Measurements from ENCODE around the gene KCNK2. TPM values are rescaled to one million over a fixed set of nuclear protein-coding genes. Genes with fewer than 3 reads are reported as not detected.
A peak's percentile ranks its signal among the peaks of the same experiment; 100 is the strongest.

The KCNK2 gene
- polyA plus RNA-seq, 1 donor, result 1.7 TPM

- DNase-seq, result no peak
Observed at GRCh38 chr1:215095524-215095923, 13.0 kb downstream of the KCNK2 start.

- no peak for DNase-seq
Observed at GRCh38 chr1:215101511-215101910, 19.0 kb downstream of the KCNK2 start.

GRCh38 chr1:215104283-215104682 lies 21.7 kb downstream of the KCNK2 start:
- DNase-seq, result no peak

- no peak for DNase-seq
Observed at GRCh38 chr1:215106067-215106466, 23.5 kb downstream of the KCNK2 start.

GRCh38 chr1:215109171-215109570 lies 26.6 kb downstream of the KCNK2 start:
- DNase-seq, result no peak

- no peak for DNase-seq
Observed at GRCh38 chr1:215111916-215112315, 29.4 kb downstream of the KCNK2 start.

- DNase-seq, result no peak
Observed at GRCh38 chr1:215113776-215114153, 31.2 kb downstream of the KCNK2 start.

GRCh38 chr1:215114154-215114933 lies 31.8 kb downstream of the KCNK2 start:
- no peak for DNase-seq

GRCh38 chr1:215115760-215116159 lies 33.2 kb downstream of the KCNK2 start:
- no peak for DNase-seq

GRCh38 chr1:215118081-215118480 lies 35.5 kb downstream of the KCNK2 start:
- no peak for DNase-seq

- DNase-seq, result no peak
Observed at GRCh38 chr1:215119056-215119455, 36.5 kb downstream of the KCNK2 start.

- DNase-seq, result no peak
Observed at GRCh38 chr1:215119719-215120365, 37.3 kb downstream of the KCNK2 start.

- no peak for DNase-seq
Observed at GRCh38 chr1:215128504-215128903, 46.0 kb downstream of the KCNK2 start.

GRCh38 chr1:215131291-215131690 lies 48.8 kb downstream of the KCNK2 start:
- no peak for DNase-seq

- no peak for DNase-seq
Observed at GRCh38 chr1:215132156-215132555, 49.6 kb downstream of the KCNK2 start.

GRCh38 chr1:215133532-215133931 lies 51.0 kb downstream of the KCNK2 start:
- no peak for DNase-seq

- DNase-seq, result no peak
Observed at GRCh38 chr1:215137985-215138384, 55.4 kb downstream of the KCNK2 start.

GRCh38 chr1:215140135-215140534 lies 57.6 kb downstream of the KCNK2 start:
- no peak for DNase-seq

GRCh38 chr1:215141460-215141859 lies 58.9 kb downstream of the KCNK2 start:
- no peak for DNase-seq

- DNase-seq, result no peak
Observed at GRCh38 chr1:215143497-215143896, 61.0 kb downstream of the KCNK2 start.

GRCh38 chr1:215146240-215146975 lies 63.9 kb downstream of the KCNK2 start:
- DNase-seq, result peak; percentile 15

GRCh38 chr1:215147024-215147423 lies 64.5 kb downstream of the KCNK2 start:
- DNase-seq, result no peak

- DNase-seq, result no peak
Observed at GRCh38 chr1:215151841-215152549, 69.5 kb downstream of the KCNK2 start.
